Calu3 (cell line): ENCODE data around the gene POU2F2. TPM values are rescaled to one million over a fixed set of nuclear protein-coding genes. Genes with fewer than 3 reads are reported as not detected.

ENCODE experiments used
- BruUV-seq: library from RNA; stranded (reverse); fragments of 400-500 nt; replicated peaks from 2 replicates; lab custom pipeline; 2021; lab: Mats Ljungman, UMichigan
- CTCF ChIA-PET: fragments of 300-600 bp; sonication (Branson Sonifier 250); formaldehyde crosslinking; loops from one replicate; lab custom pipeline; 2022; ENCODE audit warnings: antibody characterized with exemption; lab: Charles Lee
- DNase-seq: peaks from one replicate; pipeline ENCODE4 v3.0.0; 2022
- H3K27ac Mint-ChIP-seq: one replicate; pipeline ENCODE4 v1.8.0; 2022; ENCODE audit warnings: mixed read lengths; ENCODE audit not compliant: unreplicated experiment
- H3K27me3 Mint-ChIP-seq: one replicate; pipeline ENCODE4 v1.8.0; 2022; ENCODE audit warnings: mixed read lengths; ENCODE audit not compliant: unreplicated experiment
- H3K36me3 Mint-ChIP-seq: one replicate; pipeline ENCODE4 v1.8.0; 2022; ENCODE audit warnings: mild to moderate bottlenecking, moderate library complexity, mixed read lengths; ENCODE audit not compliant: insufficient read depth, unreplicated experiment
- H3K4me1 Mint-ChIP-seq: one replicate; pipeline ENCODE4 v1.8.0; 2022; ENCODE audit warnings: mild to moderate bottlenecking, low read depth, mixed read lengths; ENCODE audit not compliant: unreplicated experiment
- H3K4me3 Mint-ChIP-seq: one replicate; pipeline ENCODE4 v1.8.0; 2022; ENCODE audit warnings: mild to moderate bottlenecking, low read depth, moderate library complexity, mixed read lengths; ENCODE audit not compliant: unreplicated experiment
- H3K9me3 Mint-ChIP-seq: one replicate; pipeline ENCODE4 v1.8.0; 2022; ENCODE audit warnings: low read depth, mixed read lengths; ENCODE audit not compliant: unreplicated experiment
- CTCF ChIP-seq: fragments of 200-600 bp; IDR thresholded peaks from one replicate; pipeline ENCODE4 v1.8.0; 2022; ENCODE audit warnings: antibody characterized with exemption; ENCODE audit not compliant: unreplicated experiment
- intact Hi-C: fragments of 100-400 bp; cut with micrococcal nuclease; formaldehyde crosslinking; loops from one replicate; pipeline ENCODE4 v1.10.0; 2022; ENCODE audit not compliant: unreplicated experiment
- total RNA-seq: library from RNA; stranded (reverse); gene quantifications from 2 replicates; pipeline ENCODE4 v1.2.3, GENCODE V29; 2022

POU2F2 gene
- total RNA-seq, 1 experiment from 2014 or later = 4.6 TPM

- Mint-ChIP-seq H3K27me3 (no peaks in the 10 kb centered on the region), H3K36me3 (peaks cover 5% of the 10 kb centered on the region), H3K4me1 (peaks cover 46% of the 10 kb centered on the region), H3K27ac (peak overlapping the region; percentile 28), H3K9me3 (no peaks in the 10 kb centered on the region), H3K4me3 (no peak overlapping the region)
- no TSS peak for BruUV-seq
- CTCF ChIA-PET = interaction anchor here (0.7 to 1.3 kb wide), 2 partner anchors 10 to 122 kb away, joined by 3 to 10 read pairs; partner anchors contain the start of gene POU2F2
- no peak for DNase-seq
- intact Hi-C loops = loop anchor here (10.0 kb wide), 1 partner anchor 162 kb away; no protein-coding TSS in a partner anchor
- TF ChIP-seq CTCF = no peak
Measured at GRCh38 chr19:42122691-42123607, 9.3 kb downstream of the POU2F2 start.

DNA sequence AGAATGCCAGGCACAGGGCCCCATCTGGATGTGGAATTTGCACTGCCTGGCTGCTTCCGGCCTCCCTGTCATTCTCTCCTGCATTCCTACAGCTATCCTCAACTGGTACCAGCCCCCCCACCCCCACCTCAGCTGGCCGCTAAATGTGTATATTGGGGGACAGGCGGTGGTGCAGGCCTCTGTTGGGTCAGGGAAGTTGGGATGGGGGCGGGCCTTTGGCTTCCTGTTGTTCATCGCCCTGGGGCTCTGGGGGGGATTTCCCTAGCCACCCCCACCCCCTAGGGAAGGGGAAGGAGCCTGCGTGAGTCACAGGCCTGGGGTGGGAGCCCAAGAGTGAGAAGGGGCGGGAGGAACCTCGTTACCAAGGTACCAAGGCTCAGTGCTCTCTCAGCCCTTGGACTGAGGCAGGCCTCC is 10.6 kb downstream of the POU2F2 start:
- no TSS peak for BruUV-seq
- H3K27me3 Mint-ChIP-seq = no peaks in the 10 kb centered on the region
- no peak overlapping the region for H3K4me3 Mint-ChIP-seq
- CTCF ChIA-PET = interaction anchor here (0.6 kb wide), 2 partner anchors 130 to 1063 kb away, joined by 3 to 4 read pairs; no protein-coding TSS in a partner anchor
- intact Hi-C loops = loop anchor here (10.0 kb wide), 1 partner anchor 163 kb away; no protein-coding TSS in a partner anchor
- H3K9me3 Mint-ChIP-seq = no peaks in the 10 kb centered on the region
- H3K27ac Mint-ChIP-seq = no peak overlapping the region
- TF ChIP-seq CTCF = no peak
- H3K4me1 Mint-ChIP-seq = peaks cover 46% of the 10 kb centered on the region
- peak; percentile 90 for DNase-seq
- no peaks in the 10 kb centered on the region for H3K36me3 Mint-ChIP-seq

DNA sequence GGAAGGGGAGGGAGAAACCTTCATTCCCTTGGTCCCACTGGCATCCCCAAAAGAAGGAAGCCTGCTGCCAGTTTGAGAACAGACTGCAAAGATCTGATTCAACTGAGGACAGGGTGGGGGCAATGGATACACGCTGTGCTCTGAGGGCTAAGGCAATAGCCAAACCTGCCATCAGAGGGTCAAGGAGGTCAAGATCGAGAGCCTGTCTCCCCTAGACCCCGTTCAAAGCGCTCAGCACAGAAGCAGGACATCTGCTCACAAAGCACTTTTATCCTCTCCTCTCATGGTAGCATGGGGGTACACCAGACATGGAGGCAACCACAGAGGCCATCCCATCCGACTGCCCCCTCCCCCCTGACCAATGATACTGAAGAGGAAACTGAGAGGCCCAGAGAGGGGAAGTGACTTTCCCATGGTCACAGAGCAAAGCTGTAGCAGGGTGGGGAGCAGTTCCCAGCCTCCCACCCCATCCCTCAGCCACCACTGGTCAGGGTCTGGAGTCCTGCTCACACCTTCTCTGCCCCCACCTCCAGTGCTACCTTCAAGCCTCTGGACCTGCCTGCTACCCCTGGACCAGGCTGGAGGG is 11.1 kb downstream of the POU2F2 start:
- H3K9me3 Mint-ChIP-seq = no peaks in the 10 kb centered on the region
- CTCF ChIA-PET = interaction anchor here (0.6 kb wide), 2 partner anchors 130 to 1062 kb away, joined by 3 to 4 read pairs; no protein-coding TSS in a partner anchor
- no peaks in the 10 kb centered on the region for H3K27me3 Mint-ChIP-seq
- TF ChIP-seq CTCF = no peak
- DNase-seq = no peak
- H3K4me3 Mint-ChIP-seq = no peak overlapping the region
- H3K27ac Mint-ChIP-seq = peak overlapping the region; percentile 31
- no TSS peak for BruUV-seq
- intact Hi-C loops = loop anchor here (10.0 kb wide), 1 partner anchor 164 kb away; no protein-coding TSS in a partner anchor
- no peaks in the 10 kb centered on the region for H3K36me3 Mint-ChIP-seq
- peaks cover 46% of the 10 kb centered on the region for H3K4me1 Mint-ChIP-seq

DNA sequence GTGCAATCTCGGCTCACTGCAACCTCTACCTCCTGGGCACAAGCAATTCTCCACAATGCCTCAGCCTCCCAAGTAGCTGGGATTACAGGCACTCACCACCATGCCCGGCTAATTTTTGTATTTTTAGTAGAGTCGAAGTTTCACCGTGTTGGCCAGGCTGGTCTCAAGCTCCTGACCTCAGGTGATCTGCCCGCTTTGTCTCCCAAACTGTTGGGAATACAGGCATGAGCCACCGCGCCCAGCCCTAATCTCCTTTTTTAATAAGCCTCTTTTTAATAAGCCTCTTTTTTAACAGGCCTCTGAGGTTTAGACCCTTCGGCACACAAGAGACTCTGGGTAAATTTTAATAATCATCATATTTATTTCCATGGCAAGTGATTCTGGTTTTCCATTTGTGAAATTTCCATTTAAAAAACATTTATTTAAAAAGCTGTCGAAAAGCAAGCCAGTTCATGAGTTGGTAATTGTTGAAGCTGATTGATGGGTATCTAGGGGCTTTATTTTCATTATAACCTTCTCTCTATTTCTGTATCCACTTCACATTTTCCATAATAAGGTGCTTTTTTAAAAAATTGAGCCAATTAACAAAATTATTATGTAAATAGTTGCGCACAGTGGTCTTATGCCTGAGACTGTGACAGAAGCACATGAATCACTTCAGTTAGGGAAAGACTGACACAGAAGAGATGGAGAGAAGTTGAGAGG is 11.8 kb downstream of the POU2F2 start:
- peaks cover 53% of the 10 kb centered on the region for H3K4me1 Mint-ChIP-seq
- no peak overlapping the region for H3K4me3 Mint-ChIP-seq

More for the DNA sequence above, 11.8 kb downstream of the POU2F2 start:
- H3K27me3 Mint-ChIP-seq = no peaks in the 10 kb centered on the region
- peak overlapping the region; percentile 31 for H3K27ac Mint-ChIP-seq
- intact Hi-C loops = loop anchor here (10.0 kb wide), 1 partner anchor 164 kb away; no protein-coding TSS in a partner anchor
- no peak for TF ChIP-seq CTCF
- no peak for DNase-seq
- no TSS peak for BruUV-seq
- H3K9me3 Mint-ChIP-seq = no peaks in the 10 kb centered on the region
- CTCF ChIA-PET = interaction anchor here (0.7 kb wide), 1 partner anchor 232 kb away, joined by 3 read pairs; no protein-coding TSS in a partner anchor
- peaks cover 1% of the 10 kb centered on the region for H3K36me3 Mint-ChIP-seq
